B cell (primary cell): Measurements from ENCODE around the gene MEG3. TPM values are rescaled to one million over a fixed set of nuclear protein-coding genes. Genes with fewer than 3 reads are reported as not detected.

Source experiments
- ATAC-seq: fragments of 200-7000 bp; cut with Tn5 transposase; one replicate; pipeline ENCODE4 v1.10.0; 2021; ENCODE audit warnings: low read depth, mild to moderate bottlenecking, moderate number of reproducible peaks, moderate library complexity
- CTCF ChIA-PET: fragments of 350-600 bp; sonication (Branson Sonifier 250); formaldehyde crosslinking; loops from one replicate; lab custom pipeline; 2021; ENCODE audit warnings: antibody characterized with exemption, inconsistent platforms; lab: Charles Lee
- POLR2A ChIA-PET: fragments of 350-600 bp; sonication (Branson Sonifier 250); formaldehyde crosslinking; loops from one replicate; lab custom pipeline; 2021; ENCODE audit warnings: antibody characterized with exemption; lab: Charles Lee
- DNase-seq: peaks from one replicate; pipeline ENCODE4 v3.0.0; 2013
- H2AFZ ChIP-seq: 2 replicates; pipeline ENCODE4 v1.6.1; 2012; ENCODE audit warnings: mild to moderate bottlenecking, low read depth, low read length; ENCODE audit not compliant: insufficient read depth, poor library complexity, severe bottlenecking
- H3K27ac ChIP-seq, 2 donors: 1 replicate in 1 of 2; 2 replicates in 1 of 2; pipeline ENCODE4 v1.5.1; 2012 to 2013; ENCODE audit warnings: low read length in 2 of 2, mild to moderate bottlenecking in 2 of 2, moderate library complexity in 1 of 2
- H3K27me3 ChIP-seq, 4 experiments: fragments of 200-600 bp in 1 of 4; sonication (generic) in 1 of 4; replicated peaks in 1 of 4; 1 replicate in 2 of 4; 2 replicates in 2 of 4; pipeline versions ENCODE4 v1.6.1 to v1.7.0; 2013 to 2016; ENCODE audit warnings: low read length in 3 of 4, mild to moderate bottlenecking in 2 of 4, mixed read lengths in 1 of 4, moderate library complexity in 1 of 4; ENCODE audit not compliant: insufficient read depth in 4 of 4, control insufficient read depth in 3 of 4; ENCODE audit errors: control extremely low read depth in 1 of 4
- H3K36me3 ChIP-seq, 2 experiments: replicated peaks in 1 of 2; 1 replicate in 1 of 2; 2 replicates in 1 of 2; pipeline versions ENCODE4 v1.6.1 to v1.7.1; 2013; ENCODE audit warnings: low read length in 1 of 2; ENCODE audit not compliant: insufficient read depth in 2 of 2, control insufficient read depth in 1 of 2; ENCODE audit errors: control extremely low read depth in 1 of 2, extremely low read depth in 1 of 2
- H3K4me1 ChIP-seq, 2 donors: fragments of 200-600 bp in 1 of 2; sonication (generic) in 1 of 2; 1 replicate in 1 of 2; 2 replicates in 1 of 2; pipeline versions ENCODE4 v1.5.1 to v1.6.1; 2013 to 2017; ENCODE audit warnings: low read length in 2 of 2; ENCODE audit not compliant: control insufficient read depth in 2 of 2, insufficient read depth in 2 of 2
- H3K4me2 ChIP-seq: replicated peaks from 2 replicates; pipeline ENCODE3; 2012; ENCODE audit warnings: mild to moderate bottlenecking, low read depth, low read length; ENCODE audit not compliant: poor library complexity, severe bottlenecking
- H3K4me3 ChIP-seq, 5 experiments: fragments of 200-600 bp in 1 of 5; sonication (generic) in 1 of 5; 1 replicate in 3 of 5; 2 replicates in 2 of 5; pipeline versions ENCODE4 v1.5.1 to v1.7.0; 2011 to 2016; ENCODE audit warnings: low read length in 4 of 5, mild to moderate bottlenecking in 4 of 5, low read depth in 2 of 5, control low read depth in 1 of 5, moderate library complexity in 1 of 5; ENCODE audit not compliant: insufficient read depth in 1 of 5; ENCODE audit errors: control extremely low read depth in 1 of 5, extremely low read depth in 1 of 5
- H3K79me2 ChIP-seq: fragments of 200-600 bp; sonication (generic); one replicate; pipeline ENCODE4 v1.6.0; 2016; ENCODE audit warnings: low read length; ENCODE audit not compliant: control insufficient read depth, insufficient read depth
- H3K9ac ChIP-seq: fragments of 200-600 bp; sonication (generic); 2 replicates; pipeline ENCODE4 v1.6.1; 2017; ENCODE audit warnings: mild to moderate bottlenecking, low read length, moderate library complexity
- H3K9me3 ChIP-seq, 3 donors: one replicate each; pipeline versions ENCODE4 v1.6.1 to v1.7.1; 2013; ENCODE audit warnings: low read length in 2 of 3; ENCODE audit not compliant: control insufficient read depth in 2 of 3, insufficient read depth in 1 of 3; ENCODE audit errors: control extremely low read depth in 1 of 3
- H4K20me1 ChIP-seq: 2 replicates; pipeline ENCODE4 v1.6.0; 2012; ENCODE audit warnings: mild to moderate bottlenecking, low read length; ENCODE audit not compliant: insufficient read depth, control insufficient read depth, poor library complexity, severe bottlenecking
- H3K27ac Mint-ChIP-seq: one replicate; pipeline ENCODE4 v1.8.0; 2021; ENCODE audit warnings: mixed read lengths
- H3K27me3 Mint-ChIP-seq: one replicate; pipeline ENCODE4 v1.8.0; 2021; ENCODE audit warnings: mixed read lengths
- H3K4me1 Mint-ChIP-seq: one replicate; pipeline ENCODE4 v1.8.0; 2021; ENCODE audit warnings: mixed read lengths
- H3K4me3 Mint-ChIP-seq: one replicate; pipeline ENCODE4 v1.8.0; 2021; ENCODE audit warnings: mixed read lengths
- H3K9me3 Mint-ChIP-seq: one replicate; pipeline ENCODE4 v1.8.0; 2022; ENCODE audit warnings: mixed read lengths; ENCODE audit not compliant: insufficient read depth
- CTCF ChIP-seq: fragments of 200-600 bp; IDR thresholded peaks from one replicate; pipeline ENCODE4 v1.8.0; 2022; ENCODE audit warnings: antibody characterized with exemption, mild to moderate bottlenecking
- EZH2 ChIP-seq: IDR thresholded peaks from 2 replicates; pipeline ENCODE4 v1.6.1; 2012; ENCODE audit warnings: borderline replicate concordance, low read depth, mild to moderate bottlenecking, moderate library complexity, low read length; ENCODE audit not compliant: insufficient read depth, poor library complexity, severe bottlenecking
- WGBS: methylation state at CpG from one replicate; pipeline ENCODE4 v1.1.5; 2013; ENCODE audit warnings: missing lambda C conversion rate; ENCODE audit not compliant: insufficient coverage; 5-methylcytosine and 5-hydroxymethylcytosine counted together
- intact Hi-C: fragments of 100-400 bp; cut with micrococcal nuclease; formaldehyde crosslinking; loops from one replicate; pipeline ENCODE4 v1.10.0; 2022
- polyA plus RNA-seq: library from polyadenylated mRNA; depleted of rRNA; stranded (reverse); fragments of >200 nt; gene quantifications from 2 replicates; pipeline ENCODE4 v1.2.3, GENCODE V29; 2012
- total RNA-seq, 2 donors: library from RNA; stranded (reverse); fragments of 120-200 nt in 1 of 2; gene quantifications; 1 replicate in 1 of 2; 2 replicates in 1 of 2; pipeline versions ENCODE4 v1.2.3 to v1.2.4, GENCODE V29; 2013 to 2022

The MEG3 gene
- total and polyA plus RNA-seq, 2 donors (not counting 1 experiment from before 2014, with no cell fraction given) = 0.13 TPM; not detected in 1

GRCh38 chr14:100851946-100852620, 26.2 kb downstream of the MEG3 start:
- Histone ChIP-seq H3K4me3 (no peak overlapping the region), H3K36me3 (no peaks in the 10 kb centered on the region), H3K4me2 (no peak overlapping the region), H3K9me3 (no peaks in the 10 kb centered on the region), H2AFZ (no peak overlapping the region), H3K79me2 (no peaks in the 10 kb centered on the region), H3K4me1 (peaks cover 0 to 8% of the 10 kb centered on the region in 2 donors), H3K27me3 (no peaks in the 10 kb centered on the region), H4K20me1 (no peaks in the 10 kb centered on the region), H3K9ac (no peak overlapping the region), H3K27ac (no peak overlapping the region)
- H3K27ac Mint-ChIP-seq = no peak overlapping the region
- intact Hi-C loops = no loop called here
- no peaks in the 10 kb centered on the region for H3K27me3 Mint-ChIP-seq
- ChIA-PET POLR2A (no interaction called here), CTCF (interaction anchor here (1.5 kb wide), 1 partner anchor 775 kb away, joined by 4 read pairs; no protein-coding TSS in a partner anchor)
- H3K9me3 Mint-ChIP-seq = no peaks in the 10 kb centered on the region
- no peak for DNase-seq
- TF ChIP-seq CTCF (no peak), EZH2 (no peak)
- no peaks in the 10 kb centered on the region for H3K4me1 Mint-ChIP-seq
- H3K4me3 Mint-ChIP-seq = no peak overlapping the region
- 92% methylated on average over 14 of the region's 14 CpGs for WGBS
- ATAC-seq = no peak

GRCh38 chr14:100854435-100854834, 28.5 kb downstream of the MEG3 start:
- H3K4me3 Mint-ChIP-seq = no peak overlapping the region
- H3K36me3 ChIP-seq = no peaks in the 10 kb centered on the region
- ATAC-seq = no peak
- H2AFZ ChIP-seq = no peak overlapping the region
- no peaks in the 10 kb centered on the region for H3K9me3 Mint-ChIP-seq
- H4K20me1 ChIP-seq = no peaks in the 10 kb centered on the region
- ChIA-PET CTCF (interaction anchor here (0.6 kb wide), 1 partner anchor 1560 kb away, joined by 3 read pairs; no protein-coding TSS in a partner anchor), POLR2A (no interaction called here)
- no peaks in the 10 kb centered on the region for H3K79me2 ChIP-seq
- H3K9ac ChIP-seq = no peak overlapping the region
- TF ChIP-seq EZH2 (no peak), CTCF (no peak)
- no peaks in the 10 kb centered on the region for H3K4me1 Mint-ChIP-seq
- H3K27ac ChIP-seq = no peak overlapping the region
- intact Hi-C loops = no loop called here
- H3K27me3 ChIP-seq = no peaks in the 10 kb centered on the region
- no peaks in the 10 kb centered on the region for H3K9me3 ChIP-seq
- H3K4me3 ChIP-seq = no peak overlapping the region
- no peak for DNase-seq
- H3K4me1 ChIP-seq = peaks cover 0 to 3% of the 10 kb centered on the region in 2 donors
- H3K27me3 Mint-ChIP-seq = no peaks in the 10 kb centered on the region
- H3K4me2 ChIP-seq = no peak overlapping the region
- no peak overlapping the region for H3K27ac Mint-ChIP-seq
- 100% methylated on average over 3 of the region's 5 CpGs for WGBS
